Activated CD4-positive, alpha-beta memory T cell treated with anti-CD3 and anti-CD28 coated beads for 36 hours (primary cell): Measurements from ENCODE around the gene TTLL6. TPM values are rescaled to one million over a fixed set of nuclear protein-coding genes. Genes with fewer than 3 reads are reported as not detected.
"Not testable (repeated sequence)": the region's sequence is repeated elsewhere in the genome, so short reads cannot be mapped to it uniquely, and the experiment has no call there.

Experiments
- CTCF ChIA-PET: fragments of 350-600 bp; sonication (Branson Sonifier 250); formaldehyde crosslinking; loops from one replicate; lab custom pipeline; 2021; ENCODE audit warnings: antibody characterized with exemption, inconsistent platforms; lab: Charles Lee
- POLR2A ChIA-PET: fragments of 350-600 bp; sonication (Branson Sonifier 250); formaldehyde crosslinking; loops from one replicate; lab custom pipeline; 2021; ENCODE audit warnings: antibody characterized with exemption; lab: Charles Lee
- DNase-seq: peaks from one replicate; pipeline ENCODE4 v3.0.0-alpha.2; 2020
- H3K27ac Mint-ChIP-seq: one replicate; pipeline ENCODE4 v1.8.0; 2021; ENCODE audit warnings: mixed read lengths
- H3K27me3 Mint-ChIP-seq: one replicate; pipeline ENCODE4 v1.8.0; 2021; ENCODE audit warnings: mixed read lengths
- H3K36me3 Mint-ChIP-seq: one replicate; pipeline ENCODE4 v1.8.0; 2021; ENCODE audit warnings: mixed read lengths
- H3K4me1 Mint-ChIP-seq: one replicate; pipeline ENCODE4 v1.8.0; 2021; ENCODE audit warnings: low read depth, mixed read lengths
- H3K4me3 Mint-ChIP-seq: one replicate; pipeline ENCODE4 v1.8.0; 2021; ENCODE audit warnings: mild to moderate bottlenecking, mixed read lengths
- H3K9me3 Mint-ChIP-seq: one replicate; pipeline ENCODE4 v1.8.0; 2021; ENCODE audit warnings: mixed read lengths
- intact Hi-C: fragments of 100-400 bp; cut with micrococcal nuclease; formaldehyde crosslinking; loops from one replicate; pipeline ENCODE4 v1.15.1; 2023
- total RNA-seq, 2 experiments: library from RNA; stranded (reverse); gene quantifications; one replicate each; pipeline ENCODE4 v1.2.3, GENCODE V29; 2021

Gene TTLL6
- total RNA-seq, 2 experiments from 2014 or later: not detected

- Mint-ChIP-seq H3K36me3 (no peaks in the 10 kb centered on the region), H3K4me1 (peaks cover 13% of the 10 kb centered on the region), H3K4me3 (no peak overlapping the region), H3K27ac (no peak overlapping the region), H3K27me3 (peaks cover 30% of the 10 kb centered on the region), H3K9me3 (no peaks in the 10 kb centered on the region)
- POLR2A ChIA-PET: interaction anchor here (0.5 kb wide), 1 partner anchor 209 kb away, joined by 4 read pairs; no protein-coding TSS in a partner anchor
- DNase-seq: no peak
- CTCF ChIA-PET: interaction anchor here (0.6 to 18.4 kb wide), 6 partner anchors 8 to 134 kb away, joined by 3 to 614 read pairs (median 7); no protein-coding TSS in a partner anchor
- intact Hi-C loops: no loop called here
These were observed 5.0 kb downstream of the TTLL6 start for GRCh38 chr17:48812001-48812400.

GRCh38 chr17:48809182-48809581 is 7.8 kb downstream of the TTLL6 start:
- POLR2A ChIA-PET: no interaction called here
- intact Hi-C loops: no loop called here
- Mint-ChIP-seq H3K4me1 (no peaks in the 10 kb centered on the region), H3K9me3 (no peaks in the 10 kb centered on the region), H3K36me3 (no peaks in the 10 kb centered on the region), H3K4me3 (no peak overlapping the region), H3K27ac (no peak overlapping the region), H3K27me3 (peaks cover 8% of the 10 kb centered on the region)
- no peak for DNase-seq
- CTCF ChIA-PET: interaction anchor here (18.4 kb wide), 1 partner anchor 72 kb away, joined by 614 read pairs; no protein-coding TSS in a partner anchor

- Mint-ChIP-seq H3K9me3 (no peaks in the 10 kb centered on the region), H3K27ac (no peak overlapping the region), H3K27me3 (peaks cover 10% of the 10 kb centered on the region), H3K4me3 (no peak overlapping the region), H3K4me1 (no peaks in the 10 kb centered on the region), H3K36me3 (no peaks in the 10 kb centered on the region)
- ChIA-PET CTCF (interaction anchor here (0.6 to 18.4 kb wide), 24 partner anchors 8 to 1054 kb away, joined by 3 to 614 read pairs (median 4); partner anchors contain the start of gene ATP5MC1), POLR2A (no interaction called here)
- peak; percentile 76 for DNase-seq
- intact Hi-C loops: loop anchor here (1.0 kb wide), 2 partner anchors 74 to 227 kb away; no protein-coding TSS in a partner anchor
These were observed 12.1 kb downstream of the TTLL6 start for GRCh38 chr17:48804936-48805411.

- no peak for DNase-seq
- Mint-ChIP-seq H3K27me3 (peaks cover 22% of the 10 kb centered on the region), H3K4me3 (no peak overlapping the region), H3K27ac (no peak overlapping the region), H3K4me1 (no peaks in the 10 kb centered on the region), H3K9me3 (no peaks in the 10 kb centered on the region), H3K36me3 (no peaks in the 10 kb centered on the region)
- ChIA-PET CTCF (interaction anchor here (0.7 to 2.5 kb wide), 5 partner anchors 79 to 232 kb away, joined by 3 to 19 read pairs (median 3); no protein-coding TSS in a partner anchor), POLR2A (no interaction called here)
- intact Hi-C loops: no loop called here
These were observed 16.3 kb downstream of the TTLL6 start for GRCh38 chr17:48800626-48801217.

- Mint-ChIP-seq H3K36me3 (no peaks in the 10 kb centered on the region), H3K4me1 (no peaks in the 10 kb centered on the region), H3K9me3 (no peaks in the 10 kb centered on the region), H3K4me3 (no peak overlapping the region), H3K27me3 (peaks cover 24% of the 10 kb centered on the region), H3K27ac (no peak overlapping the region)
- DNase-seq: no peak
- POLR2A ChIA-PET: no interaction called here
- CTCF ChIA-PET: interaction anchor here (1.0 to 2.5 kb wide), 5 partner anchors 14 to 121 kb away, joined by 3 to 19 read pairs (median 4); no protein-coding TSS in a partner anchor
- intact Hi-C loops: loop anchor here (10.0 kb wide), 1 partner anchor 74 kb away; the partner anchor contains the start of genes HOXB13, PRAC1 and PRAC2
These were observed 17.8 kb downstream of the TTLL6 start for GRCh38 chr17:48799069-48799723.

GRCh38 chr17:48796163-48796522 is 20.9 kb downstream of the TTLL6 start:
- POLR2A ChIA-PET, DNase-seq, H3K4me1 Mint-ChIP-seq, H3K27ac Mint-ChIP-seq, H3K9me3 Mint-ChIP-seq, H3K36me3 Mint-ChIP-seq, H3K4me3 Mint-ChIP-seq: not testable (repeated sequence)
- intact Hi-C loops: loop anchor here (10.0 kb wide), 1 partner anchor 71 kb away; the partner anchor contains the start of genes HOXB13, PRAC1 and PRAC2
- H3K27me3 Mint-ChIP-seq: peaks cover 35% of the 10 kb centered on the region
- CTCF ChIA-PET: interaction anchor here (0.5 to 1.2 kb wide), 4 partner anchors 51 to 124 kb away, joined by 3 to 4 read pairs (median 3); no protein-coding TSS in a partner anchor

GRCh38 chr17:48795444-48796162 is 21.4 kb downstream of the TTLL6 start:
- Mint-ChIP-seq H3K36me3 (no peaks in the 10 kb centered on the region), H3K9me3 (no peaks in the 10 kb centered on the region), H3K27ac (no peak overlapping the region), H3K4me3 (no peak overlapping the region), H3K4me1 (peaks cover 5% of the 10 kb centered on the region), H3K27me3 (peaks cover 36% of the 10 kb centered on the region)
- ChIA-PET CTCF (interaction anchor here (0.5 to 1.3 kb wide), 4 partner anchors 51 to 117 kb away, joined by 3 to 4 read pairs (median 3); no protein-coding TSS in a partner anchor), POLR2A (no interaction called here)
- DNase-seq: no peak
- intact Hi-C loops: loop anchor here (10.0 kb wide), 1 partner anchor 71 kb away; the partner anchor contains the start of genes HOXB13, PRAC1 and PRAC2

GRCh38 chr17:48792033-48792798 is 24.8 kb downstream of the TTLL6 start:
- ChIA-PET CTCF (interaction anchor here (1.3 to 6.3 kb wide), 5 partner anchors 20 to 113 kb away, joined by 3 to 51 read pairs (median 8); partner anchors contain the start of gene PRAC2), POLR2A (no interaction called here)
- no peak for DNase-seq
- Mint-ChIP-seq H3K27ac (no peak overlapping the region), H3K4me1 (peaks cover 5% of the 10 kb centered on the region), H3K4me3 (no peak overlapping the region), H3K36me3 (no peaks in the 10 kb centered on the region), H3K27me3 (peaks cover 31% of the 10 kb centered on the region), H3K9me3 (no peaks in the 10 kb centered on the region)
- intact Hi-C loops: loop anchor here (5.0 to 10.0 kb wide), 2 partner anchors 67 to 115 kb away; partner anchors contain the start of genes HOXB13, PRAC1 and PRAC2

- DNase-seq: peak; percentile 43
- Mint-ChIP-seq H3K9me3 (no peaks in the 10 kb centered on the region), H3K27ac (no peak overlapping the region), H3K4me3 (no peak overlapping the region), H3K36me3 (no peaks in the 10 kb centered on the region), H3K4me1 (peaks cover 5% of the 10 kb centered on the region), H3K27me3 (peaks cover 29% of the 10 kb centered on the region)
- ChIA-PET POLR2A (interaction anchor here (0.8 kb wide), 1 partner anchor 113 kb away, joined by 3 read pairs; no protein-coding TSS in a partner anchor), CTCF (interaction anchor here (0.7 to 6.3 kb wide), 13 partner anchors 14 to 128 kb away, joined by 3 to 51 read pairs (median 3); partner anchors contain the start of gene PRAC2)
- intact Hi-C loops: loop anchor here (5.0 to 10.0 kb wide), 2 partner anchors 67 to 114 kb away; partner anchors contain the start of genes HOXB13, PRAC1 and PRAC2
These were observed 25.6 kb downstream of the TTLL6 start for GRCh38 chr17:48791128-48792032.

- intact Hi-C loops: loop anchor here (5.0 to 10.0 kb wide), 2 partner anchors 66 to 113 kb away; partner anchors contain the start of genes HOXB13, PRAC1 and PRAC2
- H3K36me3 Mint-ChIP-seq: no peaks in the 10 kb centered on the region
- H3K4me1 Mint-ChIP-seq: peaks cover 5% of the 10 kb centered on the region
These were observed 26.4 kb downstream of the TTLL6 start for GRCh38 chr17:48790607-48791127.

More at GRCh38 chr17:48790607-48791127, 26.4 kb downstream of the TTLL6 start:
- Mint-ChIP-seq H3K27ac (no peak overlapping the region), H3K4me3 (no peak overlapping the region), H3K9me3 (no peaks in the 10 kb centered on the region), H3K27me3 (peaks cover 29% of the 10 kb centered on the region)
- ChIA-PET POLR2A (interaction anchor here (0.8 kb wide), 1 partner anchor 112 kb away, joined by 3 read pairs; no protein-coding TSS in a partner anchor), CTCF (interaction anchor here (0.6 to 6.3 kb wide), 15 partner anchors 14 to 493 kb away, joined by 3 to 51 read pairs (median 3); partner anchors contain the start of gene PRAC2)
- DNase-seq: no peak
